Trophoblast cell (in vitro differentiated cells and primary cell): ENCODE data around the gene NRXN3.

Experiments
- DNase-seq, 2 donors: peaks; one replicate each; pipeline ENCODE4 v3.0.0-alpha.2; 2016
- H2AFZ ChIP-seq: 2 replicates; pipeline ENCODE4 v1.6.1; 2013; ENCODE audit warnings: low read length, moderate library complexity, mild to moderate bottlenecking; ENCODE audit not compliant: insufficient read depth, poor library complexity
- H2AK5ac ChIP-seq: 2 replicates; pipeline ENCODE4 v1.6.1; 2013; ENCODE audit warnings: mild to moderate bottlenecking, low read length
- H2BK120ac ChIP-seq: 2 replicates; pipeline ENCODE4 v1.6.1; 2013; ENCODE audit warnings: low read length, mild to moderate bottlenecking, moderate library complexity; ENCODE audit not compliant: insufficient read depth, poor library complexity
- H2BK12ac ChIP-seq: 2 replicates; pipeline ENCODE4 v1.6.1; 2013; ENCODE audit warnings: mild to moderate bottlenecking, low read length, moderate library complexity
- H2BK5ac ChIP-seq: 2 replicates; pipeline ENCODE4 v1.6.1; 2013; ENCODE audit warnings: low read length, low read depth, moderate library complexity, mild to moderate bottlenecking; ENCODE audit not compliant: poor library complexity
- H3K14ac ChIP-seq: 2 replicates; pipeline ENCODE4 v1.6.1; 2013; ENCODE audit warnings: mild to moderate bottlenecking, low read length
- H3K18ac ChIP-seq: 2 replicates; pipeline ENCODE4 v1.6.1; 2013; ENCODE audit warnings: mild to moderate bottlenecking, low read length
- H3K23ac ChIP-seq: 2 replicates; pipeline ENCODE4 v1.6.1; 2013; ENCODE audit warnings: low read length
- H3K27ac ChIP-seq: 2 replicates; pipeline ENCODE4 v1.5.1; 2013; ENCODE audit warnings: low read depth, mild to moderate bottlenecking, inconsistent platforms, low read length, moderate library complexity
- H3K27me3 ChIP-seq: 2 replicates; pipeline ENCODE4 v1.6.1; 2013; ENCODE audit warnings: inconsistent platforms, mild to moderate bottlenecking, low read length, moderate library complexity; ENCODE audit not compliant: insufficient read depth
- H3K36me3 ChIP-seq, 2 experiments: 1 replicate in 1 of 2; 2 replicates in 1 of 2; pipeline ENCODE4 v1.6.1; 2013; ENCODE audit warnings: low read length in 2 of 2, mild to moderate bottlenecking in 2 of 2, moderate library complexity in 1 of 2; ENCODE audit not compliant: insufficient read depth in 2 of 2, control insufficient read depth in 1 of 2
- H3K4ac ChIP-seq: 2 replicates; pipeline ENCODE4 v1.6.1; 2013; ENCODE audit warnings: low read depth, mild to moderate bottlenecking, low read length, moderate library complexity
- H3K4me1 ChIP-seq, 2 experiments: 1 replicate in 1 of 2; 2 replicates in 1 of 2; pipeline ENCODE4 v1.6.1; 2013; ENCODE audit warnings: low read length in 2 of 2, mild to moderate bottlenecking in 2 of 2, moderate library complexity in 1 of 2; ENCODE audit not compliant: insufficient read depth in 2 of 2, control insufficient read depth in 1 of 2
- H3K4me2 ChIP-seq: 2 replicates; pipeline ENCODE4 v1.6.1; 2013; ENCODE audit warnings: inconsistent platforms, mild to moderate bottlenecking, low read length, moderate library complexity
- H3K4me3 ChIP-seq: 2 replicates; pipeline ENCODE4 v1.5.1; 2013; ENCODE audit warnings: mild to moderate bottlenecking, low read depth, low read length, inconsistent platforms
- H3K79me1 ChIP-seq: one replicate; pipeline ENCODE4 v1.6.1; 2013; ENCODE audit warnings: low read length
- H3K79me2 ChIP-seq: 2 replicates; pipeline ENCODE4 v1.6.1; 2013; ENCODE audit warnings: low read length, mild to moderate bottlenecking; ENCODE audit not compliant: control insufficient read depth, insufficient read depth, poor library complexity
- H3K9ac ChIP-seq: 2 replicates; pipeline ENCODE4 v1.6.1; 2013; ENCODE audit warnings: mild to moderate bottlenecking, low read length
- H3K9me3 ChIP-seq: 2 replicates; pipeline ENCODE4 v1.6.1; 2013; ENCODE audit warnings: low read depth, mild to moderate bottlenecking, control low read depth, inconsistent platforms, low read length; ENCODE audit not compliant: insufficient read depth
- H4K12ac ChIP-seq: 2 replicates; pipeline ENCODE4 v1.6.1; 2013; ENCODE audit warnings: low read depth, mild to moderate bottlenecking, low read length, moderate library complexity
- H4K8ac ChIP-seq: 2 replicates; pipeline ENCODE4 v1.6.1; 2013; ENCODE audit warnings: low read depth, mild to moderate bottlenecking, low read length, moderate library complexity
- H4K91ac ChIP-seq: one replicate; pipeline ENCODE4 v1.6.1; 2013; ENCODE audit warnings: low read depth, mild to moderate bottlenecking, low read length, moderate library complexity
- WGBS: extraction: QIAGEN DNeasy Blood & Tissue Kit; methylation state at CpG from one replicate; pipeline ENCODE4 v1.1.7; 2013; ENCODE audit warnings: missing lambda C conversion rate; ENCODE audit not compliant: insufficient read length, insufficient coverage; ENCODE audit errors: extremely low coverage; 5-methylcytosine and 5-hydroxymethylcytosine counted together

NRXN3 gene

GRCh38 chr14:78178971-78179370 lies 8.8 kb downstream of the NRXN3 start:
- Histone ChIP-seq H4K91ac (no peak overlapping the region), H2AFZ (no peak overlapping the region), H3K27me3 (no peaks in the 10 kb centered on the region), H2AK5ac (no peak overlapping the region), H3K9me3 (peaks cover 2% of the 10 kb centered on the region), H3K79me2 (no peaks in the 10 kb centered on the region), H3K79me1 (no peaks in the 10 kb centered on the region), H2BK5ac (no peak overlapping the region), H3K36me3 (no peaks in the 10 kb centered on the region), H3K18ac (no peak overlapping the region), H3K14ac (no peak overlapping the region), H3K4me1 (peaks cover 0 to 3% of the 10 kb centered on the region in 2 experiments), H3K4ac (no peak overlapping the region), H3K4me3 (no peak overlapping the region), H3K4me2 (no peak overlapping the region), H4K8ac (no peak overlapping the region), H2BK120ac (no peak overlapping the region), H3K9ac (no peak overlapping the region), H3K23ac (no peak overlapping the region), H2BK12ac (no peak overlapping the region), H3K27ac (no peak overlapping the region), H4K12ac (no peak overlapping the region)
- WGBS: no CpG with 5 or more reads among the region's 3 CpGs
- DNase-seq: no peak

DNA sequence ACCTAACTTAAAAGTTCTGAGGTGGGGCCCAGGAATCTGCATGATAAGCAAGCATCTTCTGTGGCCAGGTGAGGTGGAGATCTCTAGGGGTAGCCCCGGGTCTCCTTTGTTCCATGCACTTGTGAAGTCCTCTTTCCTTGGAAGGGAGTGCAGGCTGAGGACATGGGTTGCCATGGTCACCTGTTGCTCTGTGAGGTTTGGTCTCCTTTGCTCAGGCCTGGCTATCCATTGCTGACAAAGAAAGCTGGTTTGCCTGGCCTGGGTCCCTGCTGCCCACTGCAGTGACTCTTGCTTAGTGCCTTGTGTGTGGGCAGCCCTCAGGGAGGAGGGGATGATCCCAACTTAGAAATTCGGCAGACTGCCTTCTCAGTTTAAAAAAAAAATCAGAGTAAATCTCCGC lies 11.1 kb downstream of the NRXN3 start:
- H3K79me2 ChIP-seq: no peaks in the 10 kb centered on the region
- no peak overlapping the region for H3K4me3 ChIP-seq
- H3K4ac ChIP-seq: no peak overlapping the region
- H3K9ac ChIP-seq: no peak overlapping the region
- H3K36me3 ChIP-seq: no peaks in the 10 kb centered on the region
- H3K14ac ChIP-seq: no peak overlapping the region
- no peak overlapping the region for H4K12ac ChIP-seq
- peaks cover 2% of the 10 kb centered on the region for H3K9me3 ChIP-seq
- no peak overlapping the region for H3K18ac ChIP-seq
- H3K4me2 ChIP-seq: no peak overlapping the region
- no peak overlapping the region for H2BK120ac ChIP-seq
- peaks cover 0 to 3% of the 10 kb centered on the region in 2 experiments for H3K4me1 ChIP-seq
- H4K8ac ChIP-seq: no peak overlapping the region
- H2BK5ac ChIP-seq: no peak overlapping the region
- no peak overlapping the region for H2AFZ ChIP-seq
- WGBS: no CpG with 5 or more reads among the region's 3 CpGs
- H3K79me1 ChIP-seq: no peaks in the 10 kb centered on the region
- H3K27ac ChIP-seq: no peak overlapping the region
- no peak overlapping the region for H4K91ac ChIP-seq
- no peak overlapping the region for H2BK12ac ChIP-seq
- H3K27me3 ChIP-seq: no peaks in the 10 kb centered on the region
- no peak overlapping the region for H3K23ac ChIP-seq
- no peak for DNase-seq
- H2AK5ac ChIP-seq: no peak overlapping the region

- H3K4me1 ChIP-seq: peaks cover 0 to 3% of the 10 kb centered on the region in 2 experiments
- no peak for DNase-seq
- no peaks in the 10 kb centered on the region for H3K79me1 ChIP-seq
- no peaks in the 10 kb centered on the region for H3K27me3 ChIP-seq
- no peak overlapping the region for H2AFZ ChIP-seq
- no peak overlapping the region for H3K14ac ChIP-seq
- peaks cover 2% of the 10 kb centered on the region for H3K9me3 ChIP-seq
- no peak overlapping the region for H4K12ac ChIP-seq
- H3K79me2 ChIP-seq: no peaks in the 10 kb centered on the region
- no peak overlapping the region for H3K4ac ChIP-seq
- no CpG with 5 or more reads among the region's 7 CpGs for WGBS
- no peak overlapping the region for H3K4me3 ChIP-seq
- no peak overlapping the region for H2BK12ac ChIP-seq
- H3K36me3 ChIP-seq: no peaks in the 10 kb centered on the region
- no peak overlapping the region for H2BK5ac ChIP-seq
- H3K9ac ChIP-seq: no peak overlapping the region
- H3K27ac ChIP-seq: no peak overlapping the region
- H3K4me2 ChIP-seq: no peak overlapping the region
- no peak overlapping the region for H2AK5ac ChIP-seq
- H4K8ac ChIP-seq: no peak overlapping the region
- H4K91ac ChIP-seq: no peak overlapping the region
- no peak overlapping the region for H3K23ac ChIP-seq
- no peak overlapping the region for H2BK120ac ChIP-seq
- no peak overlapping the region for H3K18ac ChIP-seq
Observed at GRCh38 chr14:78182722-78183121, 12.5 kb downstream of the NRXN3 start.

DNA sequence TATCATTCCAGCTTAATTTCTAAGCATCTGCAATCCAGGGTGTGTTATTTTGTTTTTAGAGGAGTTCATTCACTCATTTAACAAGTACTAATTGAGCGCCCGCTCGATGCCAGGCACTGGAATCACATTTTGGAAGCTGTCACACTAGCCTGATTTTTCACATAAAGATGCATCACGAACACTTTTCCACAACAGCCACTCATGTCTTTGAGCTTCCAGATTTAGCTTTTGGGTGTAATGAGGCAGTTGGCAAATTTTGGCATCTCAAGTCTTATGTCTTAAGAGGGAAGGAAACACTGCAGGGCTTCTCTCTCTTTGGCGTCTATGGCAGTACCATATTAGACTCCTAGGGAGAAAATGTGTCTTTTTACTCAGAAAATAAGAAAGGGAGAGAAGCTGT lies 14.0 kb downstream of the NRXN3 start:
- Histone ChIP-seq H3K36me3 (no peaks in the 10 kb centered on the region), H3K4ac (no peak overlapping the region), H3K9me3 (no peaks in the 10 kb centered on the region), H2BK5ac (no peak overlapping the region), H2BK120ac (no peak overlapping the region), H3K4me3 (no peak overlapping the region), H3K27me3 (no peaks in the 10 kb centered on the region), H4K91ac (no peak overlapping the region), H3K4me1 (no peaks in the 10 kb centered on the region), H3K27ac (no peak overlapping the region), H3K9ac (no peak overlapping the region), H2AFZ (no peak overlapping the region), H3K14ac (no peak overlapping the region), H3K79me1 (no peaks in the 10 kb centered on the region), H3K23ac (no peak overlapping the region), H4K8ac (no peak overlapping the region), H3K4me2 (no peak overlapping the region), H2BK12ac (no peak overlapping the region), H3K79me2 (no peaks in the 10 kb centered on the region), H2AK5ac (no peak overlapping the region), H3K18ac (no peak overlapping the region), H4K12ac (no peak overlapping the region)
- no peak for DNase-seq
- WGBS: no CpG with 5 or more reads among the region's 5 CpGs
